22Rv1 (cell line): ENCODE data around the gene WNK2.

Source experiments
- ZFX ChIP-seq: fragments of 450-650 bp; IDR thresholded peaks from 2 replicates; pipeline ENCODE4 v1.6.1; 2017; ENCODE audit warnings: antibody characterized with exemption, borderline replicate concordance
- TF ChIP-seq, protein P1 (sequence below): fragments of 450-650 bp; IDR thresholded peaks from 2 replicates; pipeline ENCODE4 v1.5.1; 2017; ENCODE audit warnings: mild to moderate bottlenecking

GRCh38 chr9:93306081-93306480, 122.1 kb downstream of the WNK2 start:
- TF ChIP-seq, protein P1, sequence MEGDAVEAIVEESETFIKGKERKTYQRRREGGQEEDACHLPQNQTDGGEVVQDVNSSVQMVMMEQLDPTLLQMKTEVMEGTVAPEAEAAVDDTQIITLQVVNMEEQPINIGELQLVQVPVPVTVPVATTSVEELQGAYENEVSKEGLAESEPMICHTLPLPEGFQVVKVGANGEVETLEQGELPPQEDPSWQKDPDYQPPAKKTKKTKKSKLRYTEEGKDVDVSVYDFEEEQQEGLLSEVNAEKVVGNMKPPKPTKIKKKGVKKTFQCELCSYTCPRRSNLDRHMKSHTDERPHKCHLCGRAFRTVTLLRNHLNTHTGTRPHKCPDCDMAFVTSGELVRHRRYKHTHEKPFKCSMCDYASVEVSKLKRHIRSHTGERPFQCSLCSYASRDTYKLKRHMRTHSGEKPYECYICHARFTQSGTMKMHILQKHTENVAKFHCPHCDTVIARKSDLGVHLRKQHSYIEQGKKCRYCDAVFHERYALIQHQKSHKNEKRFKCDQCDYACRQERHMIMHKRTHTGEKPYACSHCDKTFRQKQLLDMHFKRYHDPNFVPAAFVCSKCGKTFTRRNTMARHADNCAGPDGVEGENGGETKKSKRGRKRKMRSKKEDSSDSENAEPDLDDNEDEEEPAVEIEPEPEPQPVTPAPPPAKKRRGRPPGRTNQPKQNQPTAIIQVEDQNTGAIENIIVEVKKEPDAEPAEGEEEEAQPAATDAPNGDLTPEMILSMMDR, result no peak
- no peak for TF ChIP-seq ZFX
